Central memory CD8-positive, alpha-beta T cell (primary cell): Measurements from ENCODE around the gene PRKCH.
"Not testable (repeated sequence)": the region's sequence is repeated elsewhere in the genome, so short reads cannot be mapped to it uniquely, and the experiment has no call there.

ENCODE experiments used
- ATAC-seq: fragments of 150-1000 bp; cut with Tn5 transposase; replicated peaks from 2 replicates; pipeline ENCODE4 v1.10.0; 2022; ENCODE audit warnings: mild to moderate bottlenecking, moderate FRiP score, moderate number of reproducible peaks; ENCODE audit not compliant: poor library complexity, severe bottlenecking; ENCODE audit errors: extremely low read depth
- DNase-seq, 2 donors: peaks; one replicate each; pipeline ENCODE4 v3.0.0; 2021; ENCODE audit warnings: low spot score in 2 of 2
- H3K27ac Mint-ChIP-seq: one replicate; pipeline ENCODE4 v1.8.0; 2022; ENCODE audit warnings: low read depth, mild to moderate bottlenecking, moderate library complexity, mixed read lengths
- H3K27me3 Mint-ChIP-seq: one replicate; pipeline ENCODE4 v1.8.0; 2022; ENCODE audit warnings: mixed read lengths
- H3K36me3 Mint-ChIP-seq: one replicate; pipeline ENCODE4 v1.8.0; 2022; ENCODE audit warnings: mild to moderate bottlenecking, moderate library complexity, mixed read lengths; ENCODE audit not compliant: insufficient read depth
- H3K4me1 Mint-ChIP-seq: one replicate; pipeline ENCODE4 v1.8.0; 2022; ENCODE audit warnings: mixed read lengths
- H3K4me3 Mint-ChIP-seq: one replicate; pipeline ENCODE4 v1.8.0; 2022; ENCODE audit warnings: mild to moderate bottlenecking, moderate library complexity, mixed read lengths
- H3K9me3 Mint-ChIP-seq: one replicate; pipeline ENCODE4 v1.8.0; 2022; ENCODE audit warnings: mixed read lengths

The PRKCH gene

DNA sequence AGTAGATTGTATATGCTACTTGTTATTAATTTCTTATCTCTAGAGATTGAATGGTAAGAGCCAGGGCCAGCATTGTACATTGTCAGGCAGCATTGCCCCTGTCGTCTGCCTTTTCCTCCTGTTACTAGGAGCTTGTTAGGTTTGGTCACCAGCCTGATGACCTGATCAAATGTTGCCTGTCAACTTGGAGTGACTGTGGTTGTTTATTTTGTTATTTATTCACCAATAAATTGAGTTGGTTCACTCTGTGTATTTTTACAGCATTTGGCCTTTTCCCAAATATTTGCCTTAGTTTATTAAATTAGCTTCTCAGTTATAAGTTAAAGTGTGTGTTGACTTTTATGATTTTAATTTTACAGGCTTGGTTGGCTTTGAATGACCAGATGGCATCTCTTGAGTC lies 88.4 kb downstream of the PRKCH start:
- no peak overlapping the region for H3K27ac Mint-ChIP-seq
- H3K4me3 Mint-ChIP-seq, result no peak overlapping the region
- H3K27me3 Mint-ChIP-seq, result no peaks in the 10 kb centered on the region
- H3K9me3 Mint-ChIP-seq, result no peaks in the 10 kb centered on the region
- H3K4me1 Mint-ChIP-seq, result peaks cover 43% of the 10 kb centered on the region
- DNase-seq, result no peak
- no peak for ATAC-seq
- peaks cover 27% of the 10 kb centered on the region for H3K36me3 Mint-ChIP-seq

DNA sequence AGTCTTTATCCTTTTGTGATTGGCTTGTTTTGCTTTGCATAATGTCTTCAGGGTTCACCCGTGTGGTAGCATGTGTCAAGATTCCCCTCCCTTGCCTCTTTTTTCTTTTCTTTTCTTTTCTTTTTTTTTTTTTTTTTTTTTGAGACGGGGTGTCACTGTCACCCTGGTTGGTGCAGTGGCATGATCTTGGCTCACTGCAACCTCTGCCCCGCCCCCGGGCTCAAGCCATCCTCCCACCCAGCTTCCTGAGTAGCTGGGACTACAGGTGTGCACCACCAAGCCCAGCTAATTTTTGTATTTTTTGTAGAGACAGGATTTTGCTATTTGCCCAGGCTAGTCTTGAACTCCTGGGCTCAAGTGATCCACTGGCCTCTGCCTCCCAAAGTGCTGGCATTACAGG lies 94.6 kb downstream of the PRKCH start:
- peak overlapping the region; percentile 60 for H3K4me3 Mint-ChIP-seq
- peaks cover 18% of the 10 kb centered on the region for H3K36me3 Mint-ChIP-seq
- not testable (repeated sequence) for H3K4me1 Mint-ChIP-seq, H3K27me3 Mint-ChIP-seq, H3K27ac Mint-ChIP-seq, H3K9me3 Mint-ChIP-seq, DNase-seq, ATAC-seq

DNA sequence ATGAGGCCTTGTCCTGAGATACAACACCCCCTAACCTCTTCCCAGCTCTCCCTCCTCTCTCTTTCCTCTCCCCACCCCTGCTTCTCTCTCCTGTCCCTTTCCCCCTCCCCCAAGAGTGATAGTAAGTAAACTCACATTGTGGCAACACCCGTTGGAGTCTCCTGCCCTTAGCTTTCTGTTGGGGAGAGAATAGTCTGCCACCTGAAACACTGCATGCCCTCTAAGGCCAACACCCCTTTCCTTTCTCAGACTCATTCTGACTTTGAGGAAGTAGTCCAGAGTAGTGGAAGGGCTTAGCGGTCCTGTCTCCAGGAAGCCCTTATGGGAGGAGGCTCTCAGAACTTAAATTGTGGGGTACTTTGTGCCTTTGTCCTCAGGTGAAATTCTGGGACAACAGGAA lies 95.2 kb downstream of the PRKCH start:
- Mint-ChIP-seq H3K27ac (no peak overlapping the region), H3K36me3 (peaks cover 12% of the 10 kb centered on the region), H3K4me1 (no peaks in the 10 kb centered on the region), H3K4me3 (peak overlapping the region; percentile 60), H3K27me3 (no peaks in the 10 kb centered on the region), H3K9me3 (no peaks in the 10 kb centered on the region)
- ATAC-seq, result peak; percentile 38
- no peak for DNase-seq

DNA sequence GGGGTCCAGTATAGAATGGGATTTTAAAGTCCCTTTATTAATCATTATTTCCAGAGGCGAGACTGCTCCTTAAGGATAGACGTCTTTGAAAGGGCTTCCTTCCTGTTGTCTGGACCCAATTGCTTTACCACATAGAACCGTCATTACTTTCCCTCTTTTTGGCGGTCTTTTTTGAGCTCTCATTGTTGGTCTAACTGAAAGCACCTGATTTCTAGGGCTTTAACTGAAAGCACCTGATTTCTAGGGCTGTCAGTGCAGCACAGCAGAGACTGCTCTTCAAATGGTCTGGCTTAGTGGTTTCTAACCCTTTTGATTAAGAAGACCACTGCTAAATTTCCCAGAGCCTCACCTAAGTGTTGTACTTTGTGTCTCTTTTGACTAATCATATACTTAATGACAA lies 95.8 kb downstream of the PRKCH start:
- H3K9me3 Mint-ChIP-seq, result no peaks in the 10 kb centered on the region

DNA sequence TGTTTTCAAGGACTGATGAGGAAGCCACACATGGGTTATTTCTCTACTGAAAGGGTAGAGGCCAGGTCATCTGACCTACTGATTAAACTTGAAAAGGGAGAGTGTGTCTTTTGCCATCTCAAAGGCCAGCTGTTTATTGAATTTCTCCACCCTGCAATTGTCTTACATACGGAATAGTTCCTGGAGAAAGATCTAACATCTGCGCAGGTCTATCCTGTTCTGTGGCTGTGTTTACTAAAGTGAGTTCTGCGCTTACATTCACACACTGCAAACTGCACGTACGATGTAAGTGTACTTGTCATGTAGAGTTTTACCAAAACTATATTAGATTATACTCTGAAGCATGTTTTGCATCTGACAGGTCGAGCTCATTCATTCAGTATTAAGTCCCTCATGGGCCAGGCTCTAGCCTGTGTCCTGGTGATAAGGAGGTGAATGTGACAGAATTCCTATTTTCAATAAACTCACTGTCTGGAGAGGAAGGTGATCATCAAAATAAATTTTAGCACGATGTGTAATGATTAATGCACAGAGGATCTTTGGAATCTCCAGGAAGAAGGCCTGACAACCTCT lies 96.6 kb downstream of the PRKCH start:
- Mint-ChIP-seq H3K27me3 (no peaks in the 10 kb centered on the region), H3K27ac (no peak overlapping the region), H3K9me3 (no peaks in the 10 kb centered on the region), H3K4me1 (peaks cover 9% of the 10 kb centered on the region), H3K36me3 (peaks cover 14% of the 10 kb centered on the region), H3K4me3 (peak overlapping the region; percentile 60)
- no peak for ATAC-seq
- no peak for DNase-seq

More for the DNA sequence above, 95.8 kb downstream of the PRKCH start:
- ATAC-seq, result no peak
- Mint-ChIP-seq H3K4me1 (peaks cover 1% of the 10 kb centered on the region), H3K36me3 (peaks cover 10% of the 10 kb centered on the region), H3K27ac (no peak overlapping the region), H3K27me3 (no peaks in the 10 kb centered on the region), H3K4me3 (peak overlapping the region; percentile 60)
- no peak for DNase-seq

DNA sequence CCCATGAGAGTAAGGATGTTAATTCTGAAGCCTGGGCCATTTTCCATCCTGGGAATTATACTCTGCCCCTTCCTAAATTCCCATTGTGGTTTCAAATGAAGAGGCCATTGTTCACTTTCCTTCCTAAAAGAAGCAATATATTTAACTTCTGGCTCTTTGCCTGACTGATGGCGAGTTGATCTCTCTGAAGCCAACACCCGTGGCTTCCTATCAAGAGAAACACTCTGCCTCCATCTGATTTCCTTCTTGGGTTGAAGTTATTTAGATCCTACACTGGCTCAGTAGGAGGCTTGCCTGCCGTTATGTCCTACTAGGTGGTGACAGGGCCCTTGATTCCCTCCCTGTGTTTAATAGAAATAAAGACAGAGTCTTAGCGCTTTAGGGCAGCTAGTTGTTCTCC lies 97.4 kb downstream of the PRKCH start:
- no peak for ATAC-seq
- Mint-ChIP-seq H3K27ac (no peak overlapping the region), H3K9me3 (no peaks in the 10 kb centered on the region), H3K4me3 (peak overlapping the region; percentile 60), H3K27me3 (no peaks in the 10 kb centered on the region), H3K4me1 (peaks cover 17% of the 10 kb centered on the region), H3K36me3 (peaks cover 15% of the 10 kb centered on the region)
- DNase-seq, result no peak

DNA sequence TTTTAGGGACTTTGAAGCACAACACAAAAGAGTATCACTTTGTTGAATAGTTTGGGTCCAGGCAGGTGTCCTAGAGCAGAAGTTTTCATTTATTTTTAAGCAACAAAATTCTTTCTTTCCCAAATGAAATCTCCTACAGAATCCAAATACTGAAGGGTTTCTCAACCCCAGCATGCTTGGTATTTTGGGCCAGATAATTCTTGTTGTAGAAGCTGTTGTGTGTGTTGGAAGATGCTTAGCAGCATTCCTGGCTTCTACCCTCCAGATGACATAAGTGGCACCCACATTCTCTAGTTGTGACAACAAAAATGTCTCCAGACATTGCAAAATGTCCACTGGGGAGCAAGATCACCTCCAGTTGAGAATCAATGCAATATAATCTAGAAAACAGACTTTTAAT lies 97.8 kb downstream of the PRKCH start:
- Mint-ChIP-seq H3K9me3 (no peaks in the 10 kb centered on the region), H3K4me1 (peaks cover 22% of the 10 kb centered on the region), H3K27me3 (no peaks in the 10 kb centered on the region), H3K27ac (no peak overlapping the region), H3K36me3 (peaks cover 16% of the 10 kb centered on the region), H3K4me3 (peak overlapping the region; percentile 60)
- ATAC-seq (no peak), DNase-seq (no peak)

DNA sequence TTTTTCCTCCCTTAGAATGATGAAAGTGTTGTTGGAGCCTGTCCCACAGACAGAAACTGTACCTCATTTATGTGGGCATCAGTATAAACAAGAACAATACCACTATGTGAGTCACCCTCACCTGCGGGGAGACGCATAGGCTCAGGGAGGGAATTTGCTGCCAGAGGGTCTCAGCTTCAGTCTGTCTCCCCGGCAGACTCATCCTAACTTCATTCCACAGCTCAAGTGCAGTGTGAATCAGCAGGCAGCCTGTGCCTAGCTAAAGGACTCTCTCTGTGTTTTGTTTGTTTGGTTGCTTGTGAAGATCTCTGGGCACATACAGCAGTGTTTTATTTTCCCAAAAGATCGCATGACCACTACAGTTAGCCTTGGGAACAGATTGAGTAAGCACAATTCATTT lies 98.9 kb downstream of the PRKCH start:
- Mint-ChIP-seq H3K4me1 (peaks cover 31% of the 10 kb centered on the region), H3K4me3 (peak overlapping the region; percentile 60), H3K27me3 (no peaks in the 10 kb centered on the region), H3K36me3 (peaks cover 16% of the 10 kb centered on the region), H3K27ac (no peak overlapping the region), H3K9me3 (no peaks in the 10 kb centered on the region)
- ATAC-seq, result no peak
- DNase-seq, result no peak

DNA sequence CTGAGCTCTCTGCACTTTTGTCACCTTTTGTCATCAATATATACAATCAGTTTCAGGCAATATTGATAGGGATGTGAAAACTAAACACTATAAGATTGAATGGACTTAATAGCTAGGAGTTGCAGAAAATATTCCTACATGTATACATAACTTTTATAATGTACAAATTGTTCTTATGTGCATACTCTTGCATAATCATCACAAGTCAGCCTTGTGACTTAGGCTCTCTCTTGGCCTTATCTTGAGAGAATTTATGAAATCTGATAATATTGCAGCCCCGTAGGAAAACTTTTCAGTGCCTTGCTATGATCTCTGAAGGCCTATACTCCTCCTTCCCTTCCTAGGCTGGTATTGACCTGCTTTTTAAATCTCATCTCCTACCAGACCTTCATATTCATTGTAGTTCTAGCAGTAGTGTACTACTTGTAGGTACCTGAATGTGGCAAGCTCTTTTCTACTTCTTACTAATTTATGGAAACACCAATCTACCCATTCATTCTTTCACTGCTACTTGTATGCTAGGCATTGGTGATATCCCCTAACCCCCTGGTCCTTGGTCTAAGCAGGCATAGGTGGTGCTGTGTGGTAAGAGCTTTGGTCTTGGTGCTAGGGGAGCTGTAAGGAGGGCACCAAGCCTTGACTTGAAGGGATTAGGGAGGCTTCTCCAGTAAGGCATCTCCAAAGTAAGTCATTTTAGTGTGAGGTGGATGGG lies 100.0 kb downstream of the PRKCH start:
- ATAC-seq, result no peak
- Mint-ChIP-seq H3K27me3 (no peaks in the 10 kb centered on the region), H3K4me1 (peaks cover 42% of the 10 kb centered on the region), H3K9me3 (no peaks in the 10 kb centered on the region), H3K4me3 (peak overlapping the region; percentile 60), H3K27ac (no peak overlapping the region), H3K36me3 (peaks cover 18% of the 10 kb centered on the region)
- DNase-seq, result no peak

DNA sequence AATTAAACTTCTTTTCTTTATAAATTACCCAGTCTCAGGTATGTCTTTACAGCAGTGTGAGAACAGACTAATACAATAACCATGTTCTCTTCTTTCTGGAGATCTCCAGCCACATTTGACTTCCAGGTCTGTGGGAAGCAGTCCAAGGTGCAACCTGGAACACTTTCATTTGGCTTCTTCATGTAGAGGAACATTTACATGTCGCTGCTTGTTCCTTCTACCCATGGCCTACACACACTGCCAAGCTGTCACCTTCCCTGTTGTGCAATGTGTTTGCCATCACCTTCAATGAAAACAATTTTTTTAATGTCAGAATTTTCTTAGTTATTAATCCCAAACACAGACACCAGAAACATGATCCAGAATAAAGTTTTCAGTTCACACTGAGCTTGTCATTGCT lies 104.7 kb downstream of the PRKCH start:
- Mint-ChIP-seq H3K27me3 (no peaks in the 10 kb centered on the region), H3K27ac (peak overlapping the region; percentile 92), H3K9me3 (no peaks in the 10 kb centered on the region), H3K4me1 (peaks cover 88% of the 10 kb centered on the region), H3K4me3 (peak overlapping the region; percentile 28), H3K36me3 (peaks cover 19% of the 10 kb centered on the region)
- ATAC-seq (no peak), DNase-seq (no peak)

DNA sequence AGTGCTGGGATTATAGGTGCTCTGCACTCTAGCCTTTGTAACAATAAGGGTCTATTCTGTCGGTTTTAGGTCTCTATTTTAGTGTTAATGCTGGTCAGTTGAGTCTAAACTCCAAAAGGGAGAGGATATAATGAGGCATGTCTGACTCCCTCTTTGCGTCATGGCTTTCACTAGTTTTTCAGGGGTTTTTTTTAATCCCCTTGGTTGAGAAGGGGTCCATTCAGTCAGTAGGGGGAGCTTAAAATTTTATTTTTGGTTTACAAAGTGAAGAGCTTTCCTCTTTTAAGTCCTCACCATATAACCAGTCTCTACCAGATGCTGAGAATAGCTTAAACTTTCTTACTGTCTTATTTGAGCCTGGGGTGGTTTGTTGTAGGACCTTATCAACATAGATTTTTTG lies 106.9 kb downstream of the PRKCH start:
- H3K36me3 Mint-ChIP-seq, result peaks cover 19% of the 10 kb centered on the region
- peaks cover 97% of the 10 kb centered on the region for H3K4me1 Mint-ChIP-seq
- ATAC-seq (no peak), DNase-seq (no peak)
- H3K4me3 Mint-ChIP-seq, result no peak overlapping the region
- peak overlapping the region; percentile 35 for H3K27ac Mint-ChIP-seq
- H3K9me3 Mint-ChIP-seq, result no peaks in the 10 kb centered on the region
- no peaks in the 10 kb centered on the region for H3K27me3 Mint-ChIP-seq

DNA sequence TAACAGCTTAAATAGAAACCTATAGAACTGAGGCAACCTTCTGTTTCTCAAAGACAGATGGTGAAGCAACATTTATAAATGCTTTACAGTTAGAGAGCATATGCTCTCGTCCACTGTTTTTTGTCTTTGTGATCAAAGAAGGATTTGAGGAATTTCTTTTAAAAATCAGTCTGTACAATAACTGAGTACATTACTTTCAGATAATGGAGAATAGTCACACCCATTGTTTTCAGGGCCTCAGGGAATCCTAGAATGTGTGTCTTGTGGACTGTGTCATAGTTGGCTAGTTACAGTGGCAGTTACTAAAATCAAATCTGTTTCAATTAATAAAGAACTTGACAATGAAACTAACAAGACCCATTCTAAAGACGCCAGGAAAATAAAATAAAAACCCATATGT lies 107.9 kb downstream of the PRKCH start:
- no peak for ATAC-seq
- Mint-ChIP-seq H3K4me1 (peaks cover 97% of the 10 kb centered on the region), H3K4me3 (no peak overlapping the region), H3K9me3 (no peaks in the 10 kb centered on the region), H3K27me3 (no peaks in the 10 kb centered on the region), H3K27ac (no peak overlapping the region), H3K36me3 (peaks cover 24% of the 10 kb centered on the region)
- no peak for DNase-seq

DNA sequence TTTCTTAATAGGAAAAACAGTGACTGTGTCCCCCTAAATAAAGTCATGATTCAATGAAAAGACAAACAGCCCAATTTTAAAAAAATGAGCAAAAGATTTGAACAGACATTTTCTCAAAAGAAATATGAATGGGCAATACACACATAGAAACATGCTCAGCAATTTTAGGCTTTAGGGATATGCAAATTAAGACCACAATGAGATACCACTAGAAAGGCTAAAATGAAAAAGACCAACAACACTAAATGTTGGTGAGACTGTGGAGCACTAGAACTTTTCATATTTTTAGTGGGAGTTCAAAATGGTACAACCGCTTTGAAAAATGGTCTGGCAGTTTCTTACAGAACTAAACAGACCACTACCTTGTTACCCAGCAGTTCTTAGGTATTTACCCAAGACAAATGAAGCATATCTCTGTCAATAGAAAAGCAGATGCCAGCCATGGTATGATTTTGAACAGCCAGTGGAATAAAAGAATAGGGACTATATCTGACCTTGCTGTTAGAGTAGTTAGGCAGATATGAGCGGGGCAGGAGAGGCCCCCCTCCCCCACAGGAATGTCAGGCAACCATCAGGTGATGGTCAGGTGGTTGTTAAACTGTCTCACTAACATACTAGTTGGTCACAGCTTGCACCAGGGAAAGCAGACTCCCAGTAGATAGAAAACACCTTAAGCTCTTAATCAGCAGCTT lies 108.8 kb downstream of the PRKCH start:
- no peak for DNase-seq
- Mint-ChIP-seq H3K4me3 (peak overlapping the region; percentile 37), H3K27ac (peak overlapping the region; percentile 87), H3K4me1 (peaks cover 98% of the 10 kb centered on the region), H3K27me3 (no peaks in the 10 kb centered on the region), H3K9me3 (no peaks in the 10 kb centered on the region), H3K36me3 (peaks cover 30% of the 10 kb centered on the region)
- ATAC-seq, result no peak
